VCaP (cell line): Measurements from ENCODE around the gene PRR33.

Experiments used
- H3K27ac ChIP-seq: fragments of 450-650 bp; 2 replicates; pipeline ENCODE4 v1.5.1; 2017
- TF ChIP-seq, protein P1 (sequence below): fragments of 450-650 bp; conservative IDR thresholded peaks from 2 replicates; pipeline ENCODE4 v1.5.1; 2017; ENCODE audit warnings: mild to moderate bottlenecking, moderate library complexity

Gene PRR33

GRCh38 chr11:1854949-1855885 lies 36.5 kb downstream of the PRR33 start:
- TF ChIP-seq, protein P1, sequence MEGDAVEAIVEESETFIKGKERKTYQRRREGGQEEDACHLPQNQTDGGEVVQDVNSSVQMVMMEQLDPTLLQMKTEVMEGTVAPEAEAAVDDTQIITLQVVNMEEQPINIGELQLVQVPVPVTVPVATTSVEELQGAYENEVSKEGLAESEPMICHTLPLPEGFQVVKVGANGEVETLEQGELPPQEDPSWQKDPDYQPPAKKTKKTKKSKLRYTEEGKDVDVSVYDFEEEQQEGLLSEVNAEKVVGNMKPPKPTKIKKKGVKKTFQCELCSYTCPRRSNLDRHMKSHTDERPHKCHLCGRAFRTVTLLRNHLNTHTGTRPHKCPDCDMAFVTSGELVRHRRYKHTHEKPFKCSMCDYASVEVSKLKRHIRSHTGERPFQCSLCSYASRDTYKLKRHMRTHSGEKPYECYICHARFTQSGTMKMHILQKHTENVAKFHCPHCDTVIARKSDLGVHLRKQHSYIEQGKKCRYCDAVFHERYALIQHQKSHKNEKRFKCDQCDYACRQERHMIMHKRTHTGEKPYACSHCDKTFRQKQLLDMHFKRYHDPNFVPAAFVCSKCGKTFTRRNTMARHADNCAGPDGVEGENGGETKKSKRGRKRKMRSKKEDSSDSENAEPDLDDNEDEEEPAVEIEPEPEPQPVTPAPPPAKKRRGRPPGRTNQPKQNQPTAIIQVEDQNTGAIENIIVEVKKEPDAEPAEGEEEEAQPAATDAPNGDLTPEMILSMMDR: no peak
- no peak overlapping the region for H3K27ac ChIP-seq

DNA sequence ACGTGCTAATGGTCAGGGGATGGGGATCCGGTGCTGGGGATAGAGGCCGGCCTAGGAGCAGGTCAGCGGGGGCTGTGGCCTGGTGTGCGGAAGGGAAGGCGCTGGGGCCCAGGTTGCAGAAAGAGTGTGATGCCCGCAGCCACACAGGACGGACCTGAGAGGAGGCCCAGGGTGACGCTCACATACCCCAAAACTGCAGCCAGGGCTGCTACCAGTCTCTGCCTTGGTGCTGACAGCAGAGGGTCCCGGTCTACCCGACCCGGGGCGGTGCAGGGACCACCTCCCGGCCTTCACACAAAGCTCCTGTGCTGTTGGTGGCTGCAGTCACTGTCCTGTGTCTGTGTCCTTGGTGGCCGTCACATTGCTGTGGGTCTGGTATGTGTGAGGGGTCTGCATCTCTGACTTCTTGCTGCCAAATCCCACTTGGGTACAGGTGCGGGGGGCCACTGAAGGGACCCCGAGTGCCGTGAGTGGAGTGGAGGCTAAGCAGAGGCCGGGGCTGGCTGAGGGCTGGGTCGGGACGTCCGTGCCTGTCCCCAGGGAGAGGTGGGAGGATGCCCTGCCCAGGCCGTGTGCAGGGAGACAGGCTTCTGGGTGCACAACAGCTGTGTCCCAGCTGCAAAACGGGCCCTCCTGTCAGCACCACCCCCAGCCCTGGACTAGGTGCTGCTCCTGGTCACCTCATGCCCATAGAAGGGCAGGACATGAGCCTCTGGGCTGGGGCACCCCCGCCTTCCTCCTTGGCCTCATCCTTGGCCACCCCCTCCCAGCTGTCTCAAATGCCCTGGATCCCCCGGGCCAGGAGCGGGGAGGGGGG lies 37.4 kb downstream of the PRR33 start:
- TF ChIP-seq, protein P1: no peak
- no peak overlapping the region for H3K27ac ChIP-seq

- H3K27ac ChIP-seq: no peak overlapping the region
- TF ChIP-seq, protein P1: no peak
These were observed 38.1 kb downstream of the PRR33 start for GRCh38 chr11:1853376-1854131.

DNA sequence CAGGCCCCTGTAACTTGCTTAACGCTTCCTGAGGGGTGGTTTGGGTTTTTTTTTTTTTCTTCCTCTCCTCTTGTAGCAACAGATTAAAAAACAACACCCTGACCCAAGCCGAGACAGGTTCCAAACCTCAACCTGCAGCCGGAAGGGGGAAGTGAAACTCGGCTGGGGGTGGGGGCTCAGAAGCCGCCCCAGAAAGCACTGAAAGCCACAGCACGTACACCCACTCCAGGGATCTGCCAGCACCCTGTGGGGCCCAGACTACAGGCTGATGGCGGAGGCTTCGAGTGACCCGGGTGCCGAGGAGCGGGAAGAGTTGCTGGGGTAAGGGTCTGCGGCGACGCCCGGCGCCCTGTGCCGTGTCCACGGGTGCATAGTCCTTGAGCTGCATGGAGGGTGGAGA lies 38.8 kb downstream of the PRR33 start, which contains the start of gene LSP1:
Gene LSP1 (plus strand): TSS at position 208 of the 400 bp plus-strand sequence. CDS start 61 bp downstream, at position 269.
- TF ChIP-seq, protein P1: no peak

GRCh38 chr11:1852271-1852876 lies 39.3 kb downstream of the PRR33 start:
- TF ChIP-seq, protein P1: no peak
- no peak overlapping the region for H3K27ac ChIP-seq

More for the DNA sequence above, 38.8 kb downstream of the PRR33 start, which contains the start of gene LSP1:
- no peak within 1 kb of the TSS for H3K27ac ChIP-seq

- TF ChIP-seq, protein P1: no peak
- H3K27ac ChIP-seq: no peak overlapping the region
These were observed 40.1 kb downstream of the PRR33 start for GRCh38 chr11:1851468-1852180.
